IMR-90 (cell line): ENCODE data around the gene FAM117B. TPM values are rescaled to one million over a fixed set of nuclear protein-coding genes. Genes with fewer than 3 reads are reported as not detected.

Experiments used
- ATAC-seq: fragments of 200-7000 bp; cut with Tn5 transposase; 2 replicates; pipeline ENCODE4 v1.9.1; 2020; ENCODE audit warnings: low read depth, mild to moderate bottlenecking, moderate library complexity
- BruUV-seq: library from RNA; stranded (reverse); fragments of 400-500 nt; replicated peaks from 2 replicates; lab custom pipeline; 2021; lab: Mats Ljungman, UMichigan
- CTCF ChIA-PET: fragments of 300-600 bp; formaldehyde crosslinking; extraction: SDS; loops from one replicate; lab custom pipeline; 2021; ENCODE audit warnings: antibody characterized with exemption; lab: Yijun Ruan, JAX
- POLR2A ChIA-PET: fragments of 300-600 bp; sonication (Branson Sonifier 250); formaldehyde crosslinking; loops from one replicate; lab custom pipeline; 2022; ENCODE audit warnings: antibody characterized with exemption; ENCODE audit not compliant: unreplicated experiment; lab: Charles Lee
- DNase-seq: peaks from one replicate; pipeline ENCODE4 v3.0.0; 2013
- H2AFZ ChIP-seq: replicated peaks from 2 replicates; pipeline ENCODE3; 2013; ENCODE audit warnings: low read length, mild to moderate bottlenecking; ENCODE audit not compliant: poor library complexity
- H2AK5ac ChIP-seq: 2 replicates; pipeline ENCODE4 v1.6.1; 2013; ENCODE audit warnings: low read depth, low read length, inconsistent platforms
- H2AK9ac ChIP-seq: replicated peaks from 2 replicates; pipeline ENCODE3; 2013; ENCODE audit warnings: mild to moderate bottlenecking, low read depth, low read length, moderate library complexity; ENCODE audit not compliant: poor library complexity
- H2BK120ac ChIP-seq: 2 replicates; pipeline ENCODE4 v1.6.1; 2013; ENCODE audit warnings: low read depth, low read length, inconsistent platforms
- H2BK15ac ChIP-seq: 3 replicates; pipeline ENCODE4 v1.6.1; 2013; ENCODE audit warnings: low read depth, low read length, inconsistent platforms
- H2BK20ac ChIP-seq: 2 replicates; pipeline ENCODE4 v1.6.1; 2013; ENCODE audit warnings: low read depth, mild to moderate bottlenecking, inconsistent platforms, low read length, moderate library complexity
- H2BK5ac ChIP-seq: 2 replicates; pipeline ENCODE4 v1.6.1; 2013; ENCODE audit warnings: mild to moderate bottlenecking, low read depth, low read length, inconsistent platforms; ENCODE audit not compliant: poor library complexity, severe bottlenecking
- H3K14ac ChIP-seq: replicated peaks from 2 replicates; pipeline ENCODE4 v1.6.1; 2013; ENCODE audit warnings: low read depth, low read length, inconsistent platforms
- H3K18ac ChIP-seq: 2 replicates; pipeline ENCODE4 v1.6.1; 2013; ENCODE audit warnings: low read depth, low read length, control low read depth
- H3K23ac ChIP-seq: 2 replicates; pipeline ENCODE4 v1.6.1; 2013; ENCODE audit warnings: low read depth, low read length, inconsistent platforms
- H3K27ac ChIP-seq: 2 replicates; pipeline ENCODE4 v1.5.1; 2013; ENCODE audit warnings: mild to moderate bottlenecking, control low read depth, low read length; ENCODE audit not compliant: insufficient read depth
- H3K27me3 ChIP-seq: 2 replicates; pipeline ENCODE4 v1.6.1; 2013; ENCODE audit warnings: low read length; ENCODE audit not compliant: control insufficient read depth, insufficient read depth
- H3K36me3 ChIP-seq: 2 replicates; pipeline ENCODE4 v1.6.1; 2013; ENCODE audit warnings: low read length, mixed read lengths; ENCODE audit not compliant: control insufficient read depth, insufficient read depth
- H3K4ac ChIP-seq: 2 replicates; pipeline ENCODE4 v1.6.1; 2013; ENCODE audit warnings: low read depth, low read length, inconsistent platforms
- H3K4me1 ChIP-seq: 2 replicates; pipeline ENCODE4 v1.6.1; 2013; ENCODE audit warnings: low read length, mixed read lengths; ENCODE audit not compliant: control insufficient read depth, insufficient read depth
- H3K4me2 ChIP-seq: 2 replicates; pipeline ENCODE4 v1.6.1; 2013; ENCODE audit warnings: low read depth, mild to moderate bottlenecking, control low read depth, low read length, moderate library complexity
- H3K4me3 ChIP-seq: 2 replicates; pipeline ENCODE4 v1.5.1; 2013; ENCODE audit warnings: low read depth, mild to moderate bottlenecking, control low read depth, low read length, moderate library complexity; ENCODE audit not compliant: insufficient read depth
- H3K56ac ChIP-seq: 2 replicates; pipeline ENCODE4 v1.6.1; 2013; ENCODE audit warnings: low read length, inconsistent platforms; ENCODE audit not compliant: insufficient read depth; ENCODE audit errors: extremely low read depth
- H3K79me1 ChIP-seq, 2 experiments: 2 replicates each; pipeline ENCODE4 v1.6.1; 2013; ENCODE audit warnings: low read length in 2 of 2, inconsistent platforms in 1 of 2, low read depth in 1 of 2
- H3K9ac ChIP-seq: 2 replicates; pipeline ENCODE4 v1.6.1; 2013; ENCODE audit warnings: low read depth, low read length, control low read depth
- H3K9me1 ChIP-seq: 2 replicates; pipeline ENCODE4 v1.6.1; 2013; ENCODE audit warnings: low read length, inconsistent platforms; ENCODE audit not compliant: insufficient read depth
- H3K9me3 ChIP-seq: 2 replicates; pipeline ENCODE4 v1.6.1; 2013; ENCODE audit warnings: low read length; ENCODE audit not compliant: control insufficient read depth, insufficient read depth
- H4K20me1 ChIP-seq: 2 replicates; pipeline ENCODE4 v1.6.1; 2013; ENCODE audit warnings: low read length, inconsistent platforms; ENCODE audit not compliant: insufficient read depth
- H4K5ac ChIP-seq: 2 replicates; pipeline ENCODE4 v1.6.1; 2013; ENCODE audit warnings: mild to moderate bottlenecking, low read depth, low read length, control low read depth
- H4K8ac ChIP-seq, 2 experiments: 2 replicates each; pipeline ENCODE4 v1.6.1; 2013; ENCODE audit warnings: low read depth in 2 of 2, low read length in 2 of 2, control low read depth in 1 of 2, inconsistent platforms in 1 of 2
- H4K91ac ChIP-seq: 2 replicates; pipeline ENCODE4 v1.6.1; 2013; ENCODE audit warnings: low read depth, low read length, inconsistent platforms; ENCODE audit not compliant: insufficient read depth
- BHLHE40 ChIP-seq: fragments of 150-350 bp; IDR thresholded peaks from 2 replicates; pipeline ENCODE4 v1.6.1; 2016; ENCODE audit warnings: mild to moderate bottlenecking, low read depth, low read length
- CEBPB ChIP-seq: IDR thresholded peaks from 2 replicates; pipeline ENCODE4 v1.6.1; 2012; ENCODE audit warnings: low read depth, low read length, improper control_type of control experiment
- CTCF ChIP-seq: conservative IDR thresholded peaks from 2 replicates; pipeline ENCODE4 v1.5.1; 2012; ENCODE audit warnings: mild to moderate bottlenecking, low read depth, low read length, improper control_type of control experiment
- ELK1 ChIP-seq: fragments of 150-350 bp; IDR thresholded peaks from 2 replicates; pipeline ENCODE4 v1.6.1; 2016; ENCODE audit warnings: low read depth, mild to moderate bottlenecking, low read length, moderate library complexity, borderline replicate concordance
- FOS ChIP-seq: fragments of 150-350 bp; IDR thresholded peaks from 2 replicates; pipeline ENCODE4 v1.6.1; 2016; ENCODE audit warnings: low read depth, low read length
- MAFK ChIP-seq: IDR thresholded peaks from 2 replicates; pipeline ENCODE4 v1.6.1; 2012; ENCODE audit warnings: low read depth, low read length, improper control_type of control experiment
- NFE2L2 ChIP-seq: fragments of 150-350 bp; IDR thresholded peaks from 2 replicates; pipeline ENCODE4 v1.6.1; 2016; ENCODE audit warnings: low read depth, mild to moderate bottlenecking, low read length
- POLR2A ChIP-seq: IDR thresholded peaks from 2 replicates; pipeline ENCODE4 v1.6.1; 2012; ENCODE audit warnings: mild to moderate bottlenecking, low read depth, low read length
- RAD21 ChIP-seq: IDR thresholded peaks from 2 replicates; pipeline ENCODE4 v1.6.1; 2012; ENCODE audit warnings: low read length, improper control_type of control experiment
- RFX5 ChIP-seq: IDR thresholded peaks from 2 replicates; pipeline ENCODE4 v1.8.0; 2012; ENCODE audit warnings: low read depth, mild to moderate bottlenecking, low read length, moderate library complexity
- SMC3 ChIP-seq: fragments of 150-350 bp; IDR thresholded peaks from 2 replicates; pipeline ENCODE4 v1.6.1; 2016; ENCODE audit warnings: low read depth, mild to moderate bottlenecking, antibody characterized with exemption, low read length, moderate library complexity
- WGBS, 2 experiments: methylation state at CpG; one replicate each; pipeline versions ENCODE4 v1.1.5 to v1.1.7; 2013; ENCODE audit warnings: missing lambda C conversion rate in 2 of 2; ENCODE audit not compliant: insufficient read length in 1 of 2; ENCODE audit errors: extremely low coverage in 2 of 2; 5-methylcytosine and 5-hydroxymethylcytosine counted together
- dilution Hi-C: fragments of 300-500 bp; cut with HindIII; formaldehyde crosslinking; loops from one replicate; pipeline ENCODE4 v1.14.3; 2018; ENCODE audit warnings: low sequenced_read_pairs; ENCODE audit not compliant: unreplicated experiment
- in situ Hi-C: fragments of 300-500 bp; cut with MboI; formaldehyde crosslinking; loops from 3 replicates; pipeline ENCODE4 v1.14.3; 2019; ENCODE audit warnings: low sequenced_read_pairs, inconsistent platforms, mixed read lengths
- intact Hi-C: fragments of 100-400 bp; cut with micrococcal nuclease; formaldehyde crosslinking; loops from 2 replicates; pipeline ENCODE4 v1.10.0; 2022
- polyA plus RNA-seq, 3 experiments: library from polyadenylated mRNA; depleted of rRNA; stranded (reverse); fragments of >200 nt; gene quantifications; 2 replicates each; pipeline ENCODE4 v1.2.3, GENCODE V29; 2012; ENCODE audit warnings: low replicate concordance in 1 of 3
- total RNA-seq: library from RNA; depleted of rRNA; stranded (reverse); fragments of >200 nt; gene quantifications from 2 replicates; pipeline ENCODE4 v1.2.3, GENCODE V29; 2012

The FAM117B gene
- total and polyA plus RNA-seq, 2 of the 4 experiments (the other 2 are of a cell fraction): 0.54 to 0.79 TPM

GRCh38 chr2:202813387-202813786, 178.6 kb downstream of the FAM117B start:
- POLR2A ChIA-PET: no interaction called here
- H4K5ac ChIP-seq: no peak overlapping the region
- no peak overlapping the region for H2BK5ac ChIP-seq
- no peak for DNase-seq
- H2AFZ ChIP-seq: no peak overlapping the region
- CTCF ChIA-PET: no interaction called here
- no peaks in the 10 kb centered on the region; the same call in 1 of the 2 replicates for H3K9me1 ChIP-seq
- no peak overlapping the region for H3K27ac ChIP-seq
- H3K9ac ChIP-seq: no peak overlapping the region
- H3K23ac ChIP-seq: no peak overlapping the region
- H3K4ac ChIP-seq: no peak overlapping the region
- H4K91ac ChIP-seq: no peak overlapping the region
- H3K9me3 ChIP-seq: no peaks in the 10 kb centered on the region
- no peak overlapping the region for H4K8ac ChIP-seq
- WGBS, 2 experiments: no CpG with 5 or more reads among the region's 3 CpGs
- intact Hi-C loops (no loop called here), in situ Hi-C loops (no loop called here), dilution Hi-C loops (no loop called here)
- H2BK120ac ChIP-seq: no peak overlapping the region
- no peak overlapping the region for H3K56ac ChIP-seq
- H3K18ac ChIP-seq: no peak overlapping the region
- H3K4me2 ChIP-seq: no peak overlapping the region
- H3K36me3 ChIP-seq: no peaks in the 10 kb centered on the region
- H3K14ac ChIP-seq: no peak overlapping the region
- ATAC-seq: no peak
- no peak overlapping the region for H2AK5ac ChIP-seq
- BruUV-seq: no TSS peak
- no peak for TF ChIP-seq NFE2L2
- no peak for TF ChIP-seq CTCF
- no peak for TF ChIP-seq ELK1
- TF ChIP-seq RFX5: no peak
- TF ChIP-seq FOS: no peak
- no peak for TF ChIP-seq CEBPB
- TF ChIP-seq SMC3: no peak
- no peak for TF ChIP-seq MAFK
- TF ChIP-seq BHLHE40: no peak
- TF ChIP-seq POLR2A: no peak
- no peak for TF ChIP-seq RAD21
- H3K4me3 ChIP-seq: no peak overlapping the region
- no peak overlapping the region for H2BK15ac ChIP-seq
- no peak overlapping the region for H2AK9ac ChIP-seq
- H2BK20ac ChIP-seq: no peak overlapping the region
- H3K4me1 ChIP-seq: peaks cover 2% of the 10 kb centered on the region; the same call in 1 of the 2 replicates
- H3K27me3 ChIP-seq: no peaks in the 10 kb centered on the region
- H4K20me1 ChIP-seq: no peaks in the 10 kb centered on the region
- H3K79me1 ChIP-seq: no peaks in the 10 kb centered on the region
